Lower lobe of right lung (tissue), 2 donors: Measurements from ENCODE around the gene PTPRG. TPM values are rescaled to one million over a fixed set of nuclear protein-coding genes. Genes with fewer than 3 reads are reported as not detected.

Experiments used
- ATAC-seq, 2 donors: fragments of 200-7000 bp; cut with Tn5 transposase; one replicate each; pipeline ENCODE4 v1.9.1; 2020 to 2022; ENCODE audit warnings: mild to moderate bottlenecking in 2 of 2, moderate library complexity in 2 of 2
- DNase-seq: peaks from one replicate; pipeline ENCODE4 v3.0.0-alpha.2; 2020
- H3K27ac ChIP-seq: fragments of 200-600 bp; one replicate; pipeline ENCODE4 v1.8.0; 2022
- H3K27me3 ChIP-seq: fragments of 200-600 bp; one replicate; pipeline ENCODE4 v1.8.0; 2022; ENCODE audit warnings: low read depth
- H3K36me3 ChIP-seq: fragments of 200-600 bp; one replicate; pipeline ENCODE4 v1.8.0; 2022; ENCODE audit warnings: mild to moderate bottlenecking
- H3K4me1 ChIP-seq: fragments of 200-600 bp; one replicate; pipeline ENCODE4 v1.8.0; 2022
- H3K4me3 ChIP-seq: fragments of 200-600 bp; one replicate; pipeline ENCODE4 v1.8.0; 2022; ENCODE audit warnings: mild to moderate bottlenecking
- H3K9me3 ChIP-seq: fragments of 200-600 bp; one replicate; pipeline ENCODE4 v1.8.0; 2022
- CTCF ChIP-seq: fragments of 200-600 bp; IDR thresholded peaks from one replicate; pipeline ENCODE4 v1.8.0; 2022; ENCODE audit warnings: antibody characterized with exemption, mild to moderate bottlenecking
- intact Hi-C: fragments of 100-400 bp; cut with DNase I; formaldehyde crosslinking; loops from one replicate; pipeline ENCODE4 v1.11.0; 2022
- total RNA-seq: library from RNA; stranded (reverse); fragmentation: NEBNext Ultra II Directional; extraction: Animal tissue kit (Norgen Biotek cat#: 25700); gene quantifications from one replicate; pipeline ENCODE4 v1.2.1, GENCODE V29; 2021
- donor health status: DM: no; HTN: yes; CAD: no; lungs with severe emphysema.

The PTPRG gene
- total RNA-seq, 1 donor from 2014 or later, result 67.6 TPM

- Histone ChIP-seq H3K4me3 (no peak overlapping the region), H3K4me1 (peaks cover 10% of the 10 kb centered on the region), H3K9me3 (no peaks in the 10 kb centered on the region), H3K27ac (no peak overlapping the region), H3K36me3 (no peaks in the 10 kb centered on the region), H3K27me3 (no peaks in the 10 kb centered on the region)
- intact Hi-C loops, result no loop called here
- TF ChIP-seq CTCF, result no peak
- DNase-seq, result no peak
- ATAC-seq, result no peak
Observed at GRCh38 chr3:61683549-61684236, 122.3 kb downstream of the PTPRG start.

DNA sequence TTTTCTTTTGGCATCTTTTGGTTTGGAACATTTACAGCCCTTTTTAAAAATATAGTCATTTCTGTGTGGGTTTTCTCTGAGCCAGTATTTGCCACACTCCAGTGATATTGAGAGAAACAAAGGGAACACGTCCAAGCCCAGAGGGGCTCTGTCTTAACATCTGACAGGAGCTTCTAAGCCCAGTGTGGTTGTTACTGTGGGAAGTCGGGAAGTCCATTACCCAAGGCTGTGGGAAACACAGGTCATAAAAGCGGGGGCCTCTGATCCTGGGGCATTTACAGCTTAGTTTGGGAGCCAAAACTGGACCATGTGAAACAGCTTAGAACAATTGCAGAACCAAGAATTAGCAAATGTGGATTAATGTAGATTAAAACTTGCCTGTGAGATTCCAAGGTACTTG lies 123.0 kb downstream of the PTPRG start:
- intact Hi-C loops, result no loop called here
- no peak overlapping the region for H3K4me3 ChIP-seq
- no peak for ATAC-seq
- no peak for DNase-seq
- H3K27me3 ChIP-seq, result no peaks in the 10 kb centered on the region
- no peak overlapping the region for H3K27ac ChIP-seq
- H3K9me3 ChIP-seq, result no peaks in the 10 kb centered on the region
- no peaks in the 10 kb centered on the region for H3K36me3 ChIP-seq
- peaks cover 10% of the 10 kb centered on the region for H3K4me1 ChIP-seq
- no peak for TF ChIP-seq CTCF

GRCh38 chr3:61685755-61686154 lies 124.4 kb downstream of the PTPRG start:
- H3K27me3 ChIP-seq, result no peaks in the 10 kb centered on the region
- peaks cover 10% of the 10 kb centered on the region for H3K4me1 ChIP-seq
- DNase-seq (no peak), ATAC-seq (peak; percentile 53 to 62)
- intact Hi-C loops, result no loop called here
- H3K36me3 ChIP-seq, result no peaks in the 10 kb centered on the region
- no peak overlapping the region for H3K27ac ChIP-seq
- H3K4me3 ChIP-seq, result no peak overlapping the region
- no peaks in the 10 kb centered on the region for H3K9me3 ChIP-seq
- no peak for TF ChIP-seq CTCF

DNA sequence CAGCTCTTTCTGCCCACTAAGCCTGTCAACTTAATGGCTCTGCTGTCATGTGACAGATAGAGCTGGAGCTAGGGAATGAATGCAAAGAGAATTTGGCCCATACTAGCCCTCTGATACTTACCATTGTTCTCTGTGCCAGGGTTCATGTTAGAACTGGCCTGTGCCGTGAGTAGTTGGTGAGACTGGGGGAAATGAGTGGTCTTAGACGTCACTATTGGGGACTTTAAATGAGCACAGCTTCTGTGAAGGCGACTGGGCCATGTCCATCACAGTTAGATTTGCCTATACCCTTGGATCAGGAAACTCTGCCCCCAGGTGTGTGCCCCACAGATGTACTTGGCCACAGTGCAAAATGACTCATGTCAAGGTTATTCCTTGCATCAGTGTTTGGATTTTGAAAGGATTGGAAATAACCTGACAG lies 124.9 kb downstream of the PTPRG start:
- no peak for TF ChIP-seq CTCF
- no peak overlapping the region for H3K4me3 ChIP-seq
- no peaks in the 10 kb centered on the region for H3K9me3 ChIP-seq
- peaks cover 10% of the 10 kb centered on the region for H3K4me1 ChIP-seq
- DNase-seq, result no peak
- intact Hi-C loops, result no loop called here
- H3K27me3 ChIP-seq, result no peaks in the 10 kb centered on the region
- ATAC-seq, result peak; percentile 9 to 49
- no peak overlapping the region for H3K27ac ChIP-seq
- no peaks in the 10 kb centered on the region for H3K36me3 ChIP-seq

GRCh38 chr3:61687206-61687605 lies 125.8 kb downstream of the PTPRG start:
- H3K4me3 ChIP-seq, result no peak overlapping the region
- peaks cover 10% of the 10 kb centered on the region for H3K4me1 ChIP-seq
- ATAC-seq, result no peak
- TF ChIP-seq CTCF, result no peak
- no peaks in the 10 kb centered on the region for H3K9me3 ChIP-seq
- intact Hi-C loops, result no loop called here
- no peak for DNase-seq
- H3K27me3 ChIP-seq, result no peaks in the 10 kb centered on the region
- no peaks in the 10 kb centered on the region for H3K36me3 ChIP-seq
- no peak overlapping the region for H3K27ac ChIP-seq
